Measurements from ENCODE around the gene GLYAT. TPM values are rescaled to one million over a fixed set of nuclear protein-coding genes. Genes with fewer than 3 reads are reported as not detected.
"Not testable (repeated sequence)": the region's sequence is repeated elsewhere in the genome, so short reads cannot be mapped to it uniquely, and the experiment has no call there.

GLYAT gene
- total RNA-seq, 2 donors from 2014 or later: not detected

- Mint-ChIP-seq H3K4me1 (ENCODE audit: low read depth in 2 of 2) (no peaks in the 10 kb centered on the region), H3K4me3 (no peak overlapping the region), H3K36me3 (no peaks in the 10 kb centered on the region), H3K9me3 (no peaks in the 10 kb centered on the region), H3K27ac (no peak overlapping the region), H3K27me3 (peaks cover 4 to 15% of the 10 kb centered on the region in 2 donors)
- DNase-seq (ENCODE audit: low spot score) (no peak), ATAC-seq (no peak)
Measured at GRCh38 chr11:58730507-58731089, 1.1 kb downstream of the GLYAT start.

- Mint-ChIP-seq H3K27ac (no peak overlapping the region), H3K27me3 (peaks cover 4 to 17% of the 10 kb centered on the region in 2 donors), H3K9me3 (no peaks in the 10 kb centered on the region), H3K4me1 (ENCODE audit: low read depth in 2 of 2) (no peaks in the 10 kb centered on the region), H3K36me3 (no peaks in the 10 kb centered on the region), H3K4me3 (no peak overlapping the region)
- DNase-seq (ENCODE audit: low spot score) (no peak), ATAC-seq (no peak)
Measured at GRCh38 chr11:58727415-58727797, 4.3 kb downstream of the GLYAT start.

- DNase-seq (ENCODE audit: low spot score): no peak
- no peak for ATAC-seq
- H3K27me3 Mint-ChIP-seq: peaks cover 4 to 17% of the 10 kb centered on the region in 2 donors
- H3K36me3 Mint-ChIP-seq: no peaks in the 10 kb centered on the region
- no peak overlapping the region for H3K27ac Mint-ChIP-seq
- H3K9me3 Mint-ChIP-seq: no peaks in the 10 kb centered on the region
- no peaks in the 10 kb centered on the region for H3K4me1 Mint-ChIP-seq (ENCODE audit: low read depth in 2 of 2)
- H3K4me3 Mint-ChIP-seq: no peak overlapping the region
Measured at GRCh38 chr11:58726737-58727414, 4.9 kb downstream of the GLYAT start.

- no peaks in the 10 kb centered on the region for H3K4me1 Mint-ChIP-seq (ENCODE audit: low read depth in 2 of 2)
- DNase-seq (ENCODE audit: low spot score) (no peak), ATAC-seq (no peak)
- no peak overlapping the region for H3K4me3 Mint-ChIP-seq
- H3K9me3 Mint-ChIP-seq: no peaks in the 10 kb centered on the region
- H3K27ac Mint-ChIP-seq: no peak overlapping the region
- H3K27me3 Mint-ChIP-seq: peaks cover 0 to 8% of the 10 kb centered on the region in 2 donors
- no peaks in the 10 kb centered on the region for H3K36me3 Mint-ChIP-seq
Measured at GRCh38 chr11:58719406-58720117, 12.2 kb downstream of the GLYAT start.

GRCh38 chr11:58712531-58712930, 19.2 kb downstream of the GLYAT start:
- H3K27ac Mint-ChIP-seq: no peak overlapping the region
- ATAC-seq: no peak
- no peaks in the 10 kb centered on the region for H3K4me1 Mint-ChIP-seq (ENCODE audit: low read depth in 2 of 2)
- no peaks in the 10 kb centered on the region for H3K9me3 Mint-ChIP-seq
- H3K36me3 Mint-ChIP-seq: no peaks in the 10 kb centered on the region
- no peak for DNase-seq (ENCODE audit: low spot score)
- no peak overlapping the region for H3K4me3 Mint-ChIP-seq
- peaks cover 0 to 9% of the 10 kb centered on the region in 2 donors for H3K27me3 Mint-ChIP-seq

GRCh38 chr11:58711832-58712231, 19.9 kb downstream of the GLYAT start:
- Mint-ChIP-seq H3K27ac (no peak overlapping the region), H3K4me3 (no peak overlapping the region), H3K4me1 (ENCODE audit: low read depth in 2 of 2) (no peaks in the 10 kb centered on the region), H3K36me3 (no peaks in the 10 kb centered on the region), H3K27me3 (peaks cover 0 to 9% of the 10 kb centered on the region in 2 donors), H3K9me3 (no peaks in the 10 kb centered on the region)
- no peak for ATAC-seq
- DNase-seq (ENCODE audit: low spot score): no peak

GRCh38 chr11:58707767-58708166, 24.0 kb downstream of the GLYAT start:
- Mint-ChIP-seq H3K9me3 (peaks cover 12% of the 10 kb centered on the region), H3K36me3 (no peaks in the 10 kb centered on the region), H3K27ac (no peak overlapping the region), H3K27me3 (peaks cover 6 to 8% of the 10 kb centered on the region in 2 donors), H3K4me1 (ENCODE audit: low read depth in 2 of 2) (no peaks in the 10 kb centered on the region), H3K4me3 (no peak overlapping the region)
- ATAC-seq (no peak), DNase-seq (ENCODE audit: low spot score) (no peak)

- not testable (repeated sequence) for ATAC-seq; H3K4me3 Mint-ChIP-seq; H3K9me3 Mint-ChIP-seq; H3K27me3 Mint-ChIP-seq; H3K27ac Mint-ChIP-seq; H3K4me1 Mint-ChIP-seq (ENCODE audit: low read depth in 2 of 2); DNase-seq (ENCODE audit: low spot score); H3K36me3 Mint-ChIP-seq
Measured at GRCh38 chr11:58696825-58697224, 34.9 kb downstream of the GLYAT start.

- H3K9me3 Mint-ChIP-seq: no peaks in the 10 kb centered on the region
- DNase-seq (ENCODE audit: low spot score) (no peak), ATAC-seq (no peak)
- peaks cover 3 to 5% of the 10 kb centered on the region in 2 donors for H3K27me3 Mint-ChIP-seq
- no peaks in the 10 kb centered on the region for H3K4me1 Mint-ChIP-seq (ENCODE audit: low read depth in 2 of 2)
- H3K36me3 Mint-ChIP-seq: no peaks in the 10 kb centered on the region
- H3K4me3 Mint-ChIP-seq: no peak overlapping the region
- no peak overlapping the region for H3K27ac Mint-ChIP-seq
Measured at GRCh38 chr11:58693026-58693425, 38.7 kb downstream of the GLYAT start.

GRCh38 chr11:58691675-58692074, 40.1 kb downstream of the GLYAT start:
- no peaks in the 10 kb centered on the region for H3K36me3 Mint-ChIP-seq
- ATAC-seq (no peak), DNase-seq (ENCODE audit: low spot score) (no peak)
- peaks cover 6 to 11% of the 10 kb centered on the region in 2 donors for H3K27me3 Mint-ChIP-seq
- H3K9me3 Mint-ChIP-seq: no peaks in the 10 kb centered on the region
- no peaks in the 10 kb centered on the region for H3K4me1 Mint-ChIP-seq (ENCODE audit: low read depth in 2 of 2)
- H3K4me3 Mint-ChIP-seq: no peak overlapping the region
- H3K27ac Mint-ChIP-seq: no peak overlapping the region

- Mint-ChIP-seq H3K27ac (no peak overlapping the region), H3K27me3 (peaks cover 6 to 11% of the 10 kb centered on the region in 2 donors), H3K4me1 (ENCODE audit: low read depth in 2 of 2) (no peaks in the 10 kb centered on the region), H3K4me3 (no peak overlapping the region), H3K36me3 (no peaks in the 10 kb centered on the region), H3K9me3 (no peaks in the 10 kb centered on the region)
- no peak for DNase-seq (ENCODE audit: low spot score)
- no peak for ATAC-seq
Measured at GRCh38 chr11:58688789-58689503, 42.8 kb downstream of the GLYAT start.

GRCh38 chr11:58685973-58686722, 45.6 kb downstream of the GLYAT start:
- Mint-ChIP-seq H3K36me3 (peaks cover 5% of the 10 kb centered on the region), H3K4me3 (no peak overlapping the region), H3K9me3 (no peaks in the 10 kb centered on the region), H3K27me3 (peaks cover 14% of the 10 kb centered on the region in 2 donors), H3K27ac (no peak overlapping the region), H3K4me1 (ENCODE audit: low read depth in 2 of 2) (no peaks in the 10 kb centered on the region)
- DNase-seq (ENCODE audit: low spot score): no peak
- no peak for ATAC-seq

GRCh38 chr11:58682660-58683059, 49.1 kb downstream of the GLYAT start:
- H3K27me3 Mint-ChIP-seq: peaks cover 23 to 40% of the 10 kb centered on the region in 2 donors
- H3K4me1 Mint-ChIP-seq (ENCODE audit: low read depth in 2 of 2); H3K9me3 Mint-ChIP-seq; H3K36me3 Mint-ChIP-seq; ATAC-seq; H3K4me3 Mint-ChIP-seq; DNase-seq (ENCODE audit: low spot score); H3K27ac Mint-ChIP-seq: not testable (repeated sequence)

Measured in natural killer cell treated with Interleukin-12 subunit alpha and Interleukin-12 subunit beta and Interleukin-15 and Interleukin-18, amount 100 ng/mL, for 72 hours (primary cell).